G401 (cell line): ENCODE results near the gene RPS29. TPM values are rescaled to one million over a fixed set of nuclear protein-coding genes. Genes with fewer than 3 reads are reported as not detected.
"Not testable (repeated sequence)": the region's sequence is repeated elsewhere in the genome, so short reads cannot be mapped to it uniquely, and the experiment has no call there.

Experiments
- DNase-seq: peaks from one replicate; pipeline ENCODE4 v3.0.0-alpha.2; 2015; ENCODE audit warnings: low spot score
- in situ Hi-C: cut with HindIII; loops from 2 replicates; pipeline ENCODE4 v1.10.0; 2016; ENCODE audit warnings: low sequenced_read_pairs, mixed read lengths
- total RNA-seq: library from RNA; depleted of rRNA; stranded (reverse); fragments of >200 nt; shearing (Covaris generic); gene quantifications from 2 replicates; pipeline ENCODE4 v1.2.3, GENCODE V29; 2014; rRNA removed

The RPS29 gene
- total RNA-seq, result 3,018 and 4,408 TPM in 2 replicates

DNA sequence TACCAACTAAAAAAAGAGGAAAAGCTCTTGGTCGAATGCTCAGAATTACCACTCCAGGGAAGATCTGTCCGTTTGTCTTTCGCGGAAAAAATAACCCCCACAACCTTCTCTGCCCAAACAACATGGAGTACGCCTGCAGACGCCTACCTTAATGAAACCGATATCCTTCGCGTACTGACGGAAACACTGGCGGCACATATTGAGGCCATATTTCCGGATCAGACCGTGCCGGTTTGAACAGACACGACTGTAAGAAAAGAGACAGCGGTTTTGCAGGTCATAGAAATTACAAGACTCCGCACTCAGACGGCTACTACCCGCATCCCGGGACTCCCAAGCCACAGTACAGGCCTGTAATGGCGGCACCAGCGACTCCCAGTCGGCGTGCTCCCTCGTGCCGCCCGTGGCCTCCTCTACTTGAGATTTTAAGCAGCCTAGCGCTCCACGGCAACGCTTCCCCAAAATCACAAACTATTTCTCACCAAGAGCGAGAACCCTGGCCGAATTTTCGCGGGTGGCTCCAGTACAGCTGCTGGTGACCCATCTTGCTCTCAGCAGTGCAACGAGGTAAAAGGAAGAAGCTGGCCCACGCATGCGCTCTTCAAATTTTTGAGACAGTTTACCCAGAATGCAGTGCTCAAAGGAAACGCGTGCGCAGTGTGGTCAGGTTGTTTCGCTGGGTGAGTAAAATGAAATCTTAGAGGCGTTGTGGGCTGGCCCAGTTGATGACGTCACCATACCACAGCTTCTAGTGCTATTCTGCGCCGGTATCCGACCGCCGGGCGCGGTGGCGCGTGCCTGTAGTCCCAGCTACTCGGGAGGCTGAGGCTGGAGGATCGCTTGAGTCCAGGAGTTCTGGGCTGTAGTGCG, at the start of gene RPS29:
Gene RPS29, minus strand, starts transcription at position 578 of the 870 bp plus-strand sequence. Its CDS starts 34 bp downstream, at position 544.
- peak; percentile 98 for DNase-seq
- in situ Hi-C loops, result no loop called here

DNA sequence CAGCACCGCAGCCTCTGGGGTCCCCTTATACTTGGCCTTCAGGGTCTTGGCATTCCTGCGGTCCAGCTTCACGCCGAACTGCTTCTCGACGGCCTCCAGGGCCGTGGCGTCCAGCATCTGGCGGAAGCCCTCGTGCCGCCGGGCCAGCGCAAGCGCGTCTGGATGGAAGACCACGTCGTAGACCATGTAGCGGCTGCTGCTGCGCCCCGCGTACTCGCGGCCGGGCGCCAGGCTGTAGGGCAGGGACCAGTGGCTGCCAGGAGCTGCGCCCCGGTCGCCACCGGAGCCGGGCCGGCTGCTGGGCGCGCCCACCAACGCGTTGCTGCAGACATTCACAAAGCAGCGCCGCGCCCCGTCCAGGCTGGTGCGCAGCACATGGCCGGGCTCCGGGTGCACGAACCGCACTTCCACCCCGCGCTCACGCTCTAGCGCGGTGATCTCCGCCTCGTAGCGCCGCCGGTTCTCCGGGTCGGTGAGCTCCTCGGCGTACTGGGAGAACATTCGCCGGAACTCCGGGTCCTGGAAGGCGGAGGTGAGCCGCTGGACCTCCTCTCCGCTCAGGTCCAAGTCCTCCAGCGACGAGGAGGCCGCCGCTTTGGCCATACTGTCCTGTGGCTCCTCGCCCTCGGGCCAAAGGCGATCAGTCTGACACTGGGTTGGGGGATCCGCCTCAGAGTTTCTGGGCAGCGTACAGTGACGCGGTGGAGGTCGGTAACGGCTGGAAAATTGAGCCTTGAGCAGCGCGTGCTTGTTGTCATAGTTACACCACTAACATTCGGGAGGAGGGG, 48.6 kb upstream of the RPS29 start, which contains the start of gene DNAAF2:
Gene DNAAF2, minus strand, starts transcription at position 698 of the 788 bp plus-strand sequence. Its CDS starts 95 bp downstream, at position 603.
- DNase-seq, result peak; percentile 54
- in situ Hi-C loops, result no loop called here

- in situ Hi-C loops, result no loop called here
- DNase-seq, result peak; percentile 92
Observed at GRCh38 chr14:49633640-49634546, 47.7 kb upstream of the RPS29 start.

- DNase-seq, result no peak
- in situ Hi-C loops, result no loop called here
Observed at GRCh38 chr14:49623941-49624839, 38.0 kb upstream of the RPS29 start.

DNA sequence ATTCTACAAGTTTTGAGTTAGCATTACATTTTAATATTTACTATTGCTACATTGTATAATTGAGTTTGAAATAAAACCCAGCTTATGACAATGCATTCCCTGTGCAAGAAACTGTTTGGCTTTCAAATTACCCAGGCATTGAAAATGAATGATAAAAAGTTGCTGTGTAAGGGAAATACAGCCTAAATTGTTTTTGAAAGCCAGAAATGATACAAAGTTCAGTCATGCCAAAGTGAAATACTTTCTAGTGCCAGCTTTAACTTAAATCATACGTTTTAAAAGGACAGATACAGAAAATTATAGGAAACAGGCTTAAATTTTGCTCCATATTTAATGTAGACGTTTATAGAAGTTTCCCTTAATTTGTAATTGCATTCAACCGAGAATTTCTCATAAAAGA, 37.2 kb upstream of the RPS29 start:
- DNase-seq, result no peak
- in situ Hi-C loops, result no loop called here

DNA sequence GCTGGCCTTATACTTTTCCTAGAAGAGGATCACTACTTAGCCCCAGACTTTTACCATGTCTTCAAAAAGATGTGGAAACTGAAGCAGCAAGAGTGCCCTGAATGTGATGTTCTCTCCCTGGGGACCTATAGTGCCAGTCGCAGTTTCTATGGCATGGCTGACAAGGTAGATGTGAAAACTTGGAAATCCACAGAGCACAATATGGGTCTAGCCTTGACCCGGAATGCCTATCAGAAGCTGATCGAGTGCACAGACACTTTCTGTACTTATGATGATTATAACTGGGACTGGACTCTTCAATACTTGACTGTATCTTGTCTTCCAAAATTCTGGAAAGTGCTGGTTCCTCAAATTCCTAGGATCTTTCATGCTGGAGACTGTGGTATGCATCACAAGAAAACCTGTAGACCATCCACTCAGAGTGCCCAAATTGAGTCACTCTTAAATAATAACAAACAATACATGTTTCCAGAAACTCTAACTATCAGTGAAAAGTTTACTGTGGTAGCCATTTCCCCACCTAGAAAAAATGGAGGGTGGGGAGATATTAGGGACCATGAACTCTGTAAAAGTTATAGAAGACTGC, 35.9 kb upstream of the RPS29 start:
- DNase-seq, result no peak
- in situ Hi-C loops, result no loop called here

GRCh38 chr14:49621114-49621881, 35.1 kb upstream of the RPS29 start:
- DNase-seq, result peak; percentile 63
- in situ Hi-C loops, result no loop called here

- peak; percentile 98 for DNase-seq
- in situ Hi-C loops, result no loop called here
Observed at GRCh38 chr14:49620182-49621113, 34.3 kb upstream of the RPS29 start, which contains the start of the genes MGAT2 and RPL36AL. Gene MGAT2 (plus strand): TSS chr14:49620799. CDS start chr14:49621269, 470 bp downstream. Gene RPL36AL (minus strand): TSS chr14:49620626. CDS start chr14:49619104, 1,522 bp downstream.

DNA sequence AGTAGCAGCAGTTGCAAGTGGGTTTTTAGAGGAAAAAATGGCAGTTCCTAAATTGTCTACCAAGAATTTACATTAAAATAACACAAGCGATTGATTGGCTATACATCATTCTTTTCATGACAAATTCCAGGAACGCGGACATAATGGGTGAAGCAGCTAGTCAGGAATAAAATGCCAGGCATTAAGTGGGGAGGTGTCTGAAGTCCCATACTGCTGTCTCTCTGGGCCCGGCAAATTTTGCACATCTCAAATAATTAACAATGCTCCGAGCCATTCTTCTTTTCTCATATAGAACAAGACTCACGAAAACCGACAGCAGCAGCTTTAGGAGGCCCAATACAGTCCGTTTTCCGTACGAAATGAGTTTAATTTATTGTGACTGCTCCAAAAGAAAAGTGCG, 33.5 kb upstream of the RPS29 start:
- in situ Hi-C loops, result no loop called here
- DNase-seq, result no peak

DNA sequence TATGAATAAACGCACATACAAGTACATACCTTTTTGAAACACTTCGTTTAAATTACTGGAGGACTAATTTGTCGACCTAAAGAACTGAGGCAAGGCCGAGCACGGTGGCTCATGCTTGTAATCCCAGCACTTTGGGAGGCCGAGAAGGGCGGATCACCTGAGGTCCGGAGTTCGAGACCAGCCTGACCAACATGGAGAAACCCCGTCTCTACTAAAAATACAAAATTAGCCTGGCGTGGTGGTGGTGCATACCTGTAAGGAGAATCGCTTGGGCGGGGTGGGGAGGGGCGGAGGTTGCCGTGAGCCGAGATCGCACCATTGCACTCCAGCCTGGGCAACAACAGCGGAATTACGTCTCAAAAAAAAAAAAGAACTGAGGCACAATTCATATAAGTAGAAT, 33.1 kb upstream of the RPS29 start:
- DNase-seq, in situ Hi-C loops: not testable (repeated sequence)

DNA sequence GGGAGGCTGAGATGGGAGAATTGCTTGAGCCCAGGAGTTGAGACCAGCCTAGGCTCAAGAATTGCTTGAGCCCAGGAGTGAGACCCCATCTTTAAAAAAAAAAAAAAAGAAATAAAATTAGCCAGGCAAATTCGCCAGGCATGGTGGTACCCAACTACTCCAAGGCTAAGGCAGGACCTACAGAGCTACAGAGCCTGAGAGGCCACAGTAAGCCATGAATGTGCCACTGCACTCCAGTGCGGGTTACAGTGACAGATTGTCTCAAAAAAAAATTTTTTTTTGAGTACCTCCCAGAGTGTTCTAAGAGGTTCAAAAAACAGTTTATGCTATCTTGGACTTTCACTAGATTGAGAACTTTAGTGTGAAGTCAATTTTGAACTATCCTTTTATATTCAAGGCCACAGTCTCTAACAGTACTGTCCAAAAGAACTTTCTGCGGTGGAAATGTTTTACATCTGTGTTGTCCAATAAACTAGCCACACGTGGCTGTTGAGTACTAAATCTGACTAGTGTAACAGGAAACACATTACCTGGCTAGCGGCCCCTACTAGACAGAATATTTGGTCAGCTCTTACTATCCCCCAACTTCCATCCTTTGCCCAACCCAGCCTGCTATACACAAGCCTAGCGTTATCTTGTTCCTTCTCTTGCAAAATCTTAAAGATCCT, 31.8 kb upstream of the RPS29 start:
- DNase-seq, result no peak
- in situ Hi-C loops, result no loop called here

GRCh38 chr14:49615776-49616175, 29.6 kb upstream of the RPS29 start:
- DNase-seq, result no peak
- in situ Hi-C loops, result no loop called here

- in situ Hi-C loops, result no loop called here
- no peak for DNase-seq
Observed at GRCh38 chr14:49614196-49614595, 28.0 kb upstream of the RPS29 start.

DNA sequence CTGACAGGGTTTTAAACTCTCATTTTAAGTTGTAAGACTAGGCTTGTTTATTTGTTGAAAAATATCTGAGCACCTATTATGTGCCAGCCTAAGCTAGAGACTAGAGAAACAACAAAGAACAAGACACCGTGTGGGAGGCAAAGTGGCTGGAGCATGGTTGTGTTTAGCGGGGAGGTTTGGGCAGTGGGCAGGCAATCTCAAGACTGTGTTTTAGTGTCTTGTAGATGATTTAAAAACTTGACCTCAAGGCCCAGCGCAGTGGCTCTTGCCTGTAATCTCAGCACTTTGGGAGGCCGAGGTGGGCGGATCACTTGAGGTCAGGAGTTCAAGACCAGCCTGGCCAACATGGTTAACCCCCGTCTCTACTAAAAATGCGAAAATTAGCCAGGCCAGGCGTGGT, 26.5 kb upstream of the RPS29 start:
- in situ Hi-C loops, result no loop called here
- no peak for DNase-seq

DNA sequence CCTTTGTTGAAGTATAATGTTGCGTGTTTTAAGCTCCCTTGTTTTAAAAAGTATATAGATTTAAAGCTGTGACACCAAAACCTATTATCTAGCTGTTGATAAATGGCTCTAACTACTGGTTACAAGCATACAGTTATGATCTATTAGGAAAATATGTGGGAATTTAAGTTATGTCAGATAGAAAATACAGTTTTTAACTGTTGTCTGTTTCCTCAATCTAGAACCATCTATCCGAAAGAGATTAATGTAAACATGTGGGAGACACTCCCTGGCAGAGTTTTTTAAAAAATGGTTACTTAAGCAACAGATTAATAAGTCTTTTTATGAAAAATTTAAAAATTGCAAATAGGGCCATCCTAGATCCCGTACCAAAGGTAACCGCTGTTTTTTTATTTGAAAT, 26.1 kb upstream of the RPS29 start:
- DNase-seq, result no peak
- in situ Hi-C loops, result no loop called here
